ENCODE data around the gene PRDM2.
A peak's percentile ranks its signal among the peaks of the same experiment; 100 is the strongest.
"Not testable (repeated sequence)": the region's sequence is repeated elsewhere in the genome, so short reads cannot be mapped to it uniquely, and the experiment has no call there.

The PRDM2 gene
- 43.2 to 231 (median 96.6) reads per million in 9 experiments for total RNA-seq

GRCh38 chr1:13699936-13700520 is at the start of gene PRDM2:
Gene PRDM2, plus strand, starts transcription at chr1:13700188. Its CDS starts 15,418 bp downstream, at chr1:13715606.
- DNase-seq (peak; percentile 55 to 66 (median 64)), ATAC-seq (replicated peaks) (peak; percentile 54)
- Mint-ChIP-seq H3K27ac (peak within 1 kb of the TSS; percentile 99), H3K27me3 (peaks cover 5 to 7% of the 10 kb centered on the region in 2 donors), H3K9me3 (peaks cover 0 to 4% of the 10 kb centered on the region in 2 donors), H3K4me3 (peak within 1 kb of the TSS; percentile 93 to 97), H3K36me3 (ENCODE audit: insufficient read depth) (peaks cover 39% of the 10 kb centered on the region), H3K4me1 (ENCODE audit: low read depth in 2 of 2) (peaks cover 25 to 39% of the 10 kb centered on the region in 2 donors)

DNA sequence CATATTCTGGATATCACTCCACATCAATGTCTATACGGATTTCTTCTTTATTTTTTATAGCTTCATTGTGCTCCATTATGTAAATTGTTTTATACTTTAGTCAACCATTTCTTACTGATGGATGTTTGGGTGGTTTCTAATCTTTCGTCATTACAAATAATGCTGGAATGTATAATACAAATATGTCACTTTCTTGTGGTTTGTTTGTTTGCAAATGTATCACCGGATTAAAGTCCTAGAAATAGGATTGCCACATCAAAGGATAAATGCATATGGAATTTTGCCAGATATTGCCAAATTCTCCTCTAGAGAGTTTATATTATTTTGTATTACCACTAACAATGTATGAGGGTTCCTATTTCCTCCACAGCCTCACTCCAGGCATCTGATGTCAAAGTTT is 48.7 kb upstream of the PRDM2 start:
- ATAC-seq (replicated peaks) (no peak), DNase-seq (no peak)
- Mint-ChIP-seq H3K27me3 (peaks cover 40 to 44% of the 10 kb centered on the region in 2 donors), H3K9me3 (no peaks in the 10 kb centered on the region), H3K4me3 (no peak overlapping the region), H3K4me1 (ENCODE audit: low read depth in 2 of 2) (no peaks in the 10 kb centered on the region), H3K36me3 (ENCODE audit: insufficient read depth) (no peaks in the 10 kb centered on the region), H3K27ac (no peak overlapping the region)

GRCh38 chr1:13652238-13652637 is 47.8 kb upstream of the PRDM2 start:
- DNase-seq (no peak), ATAC-seq (replicated peaks) (no peak)
- H3K4me1 Mint-ChIP-seq (ENCODE audit: low read depth in 2 of 2) = no peaks in the 10 kb centered on the region
- H3K36me3 Mint-ChIP-seq (ENCODE audit: insufficient read depth) = no peaks in the 10 kb centered on the region
- H3K27me3 Mint-ChIP-seq = peaks cover 40 to 44% of the 10 kb centered on the region in 2 donors
- no peak overlapping the region for H3K4me3 Mint-ChIP-seq
- H3K27ac Mint-ChIP-seq = no peak overlapping the region
- no peaks in the 10 kb centered on the region for H3K9me3 Mint-ChIP-seq

DNA sequence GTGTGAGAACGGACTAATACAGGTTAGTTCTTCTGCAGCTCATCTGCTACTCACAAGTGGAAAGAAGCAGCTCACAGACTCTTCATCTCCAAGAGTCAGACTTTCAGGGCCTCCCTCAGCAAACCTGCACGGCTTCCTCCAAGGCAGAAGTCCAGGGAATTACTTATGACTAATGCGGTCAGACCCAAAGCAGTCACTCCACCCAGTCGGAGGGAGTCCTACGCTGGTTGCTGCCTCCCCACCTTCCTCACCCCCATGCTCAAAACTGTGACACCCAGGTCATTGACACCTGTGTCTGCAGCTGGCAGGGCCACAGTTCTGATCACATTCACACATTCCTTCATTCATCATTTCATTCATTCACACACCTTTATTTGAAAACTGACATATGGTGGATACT is 38.4 kb upstream of the PRDM2 start:
- Mint-ChIP-seq H3K36me3 (ENCODE audit: insufficient read depth) (no peaks in the 10 kb centered on the region), H3K27ac (no peak overlapping the region), H3K4me1 (ENCODE audit: low read depth in 2 of 2) (peaks cover 0 to 2% of the 10 kb centered on the region in 2 donors), H3K4me3 (no peak overlapping the region), H3K9me3 (peaks cover 0 to 2% of the 10 kb centered on the region in 2 donors), H3K27me3 (peaks cover 19 to 25% of the 10 kb centered on the region in 2 donors)
- DNase-seq (no peak), ATAC-seq (replicated peaks) (no peak)

DNA sequence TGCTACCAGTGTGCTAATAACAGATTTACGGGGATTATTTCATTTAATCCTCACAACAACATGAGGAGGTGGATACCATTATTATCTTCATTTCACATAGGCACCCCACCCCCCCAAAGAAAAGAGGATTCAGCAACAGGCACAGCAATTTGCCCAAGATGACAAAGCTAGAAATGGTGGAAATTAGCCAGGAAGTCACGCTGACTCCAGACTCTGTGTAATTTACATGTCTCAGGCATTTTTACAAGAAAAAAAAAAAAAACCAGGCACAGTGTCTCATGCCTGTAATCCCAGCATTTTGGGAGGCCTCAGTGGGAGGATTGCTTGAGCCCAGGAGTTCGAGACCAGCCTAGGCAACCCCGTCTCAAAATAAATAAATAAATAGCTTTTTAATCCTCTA is 37.5 kb upstream of the PRDM2 start:
- Mint-ChIP-seq H3K36me3 (ENCODE audit: insufficient read depth) (no peaks in the 10 kb centered on the region), H3K4me1 (ENCODE audit: low read depth in 2 of 2) (peaks cover 0 to 2% of the 10 kb centered on the region in 2 donors), H3K4me3 (no peak overlapping the region), H3K9me3 (peaks cover 0 to 2% of the 10 kb centered on the region in 2 donors), H3K27me3 (peaks cover 19 to 25% of the 10 kb centered on the region in 2 donors), H3K27ac (no peak overlapping the region)
- ATAC-seq (replicated peaks) = no peak
- DNase-seq = no peak

DNA sequence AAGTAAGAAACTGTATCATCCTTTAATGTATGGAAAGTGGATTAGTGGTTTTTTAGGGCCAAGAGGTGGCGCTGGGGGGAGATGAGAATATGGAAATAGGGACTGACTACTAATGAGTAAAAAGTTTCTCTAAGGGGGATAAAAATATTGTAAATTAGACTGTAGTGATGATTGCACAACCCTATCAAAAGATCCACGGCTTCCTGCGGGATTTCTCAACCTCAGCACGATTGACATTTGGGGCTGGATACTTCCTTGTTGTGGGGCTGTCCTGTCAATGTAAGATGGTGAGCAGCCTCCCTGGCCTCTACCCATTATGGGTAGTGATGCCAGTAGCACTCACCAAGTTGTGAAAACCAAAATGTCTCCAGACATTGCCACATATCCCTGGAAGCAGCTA is 36.0 kb upstream of the PRDM2 start:
- H3K27ac Mint-ChIP-seq = no peak overlapping the region
- H3K4me1 Mint-ChIP-seq (ENCODE audit: low read depth in 2 of 2) = peaks cover 0 to 2% of the 10 kb centered on the region in 2 donors

DNA sequence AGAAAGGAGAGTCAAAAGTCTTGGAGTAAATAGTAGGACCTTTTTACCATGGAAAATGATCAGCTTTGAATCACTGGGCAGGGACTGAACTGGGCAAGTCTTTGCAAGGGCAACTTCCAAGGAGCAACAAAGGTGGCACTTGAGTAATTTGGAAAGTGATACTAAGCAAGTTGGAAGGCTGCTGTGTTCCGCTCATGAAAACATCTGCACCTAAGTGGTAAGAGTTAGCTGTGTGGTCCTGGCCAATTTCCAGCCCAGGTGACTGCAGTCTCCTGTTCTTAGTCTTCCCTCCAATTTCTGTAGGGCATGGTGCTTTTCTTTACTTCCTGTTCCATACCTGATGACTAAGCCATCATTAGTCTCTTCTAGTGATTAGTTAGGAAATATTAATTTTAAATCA is 35.5 kb upstream of the PRDM2 start:
- no peak for ATAC-seq (replicated peaks)
- no peaks in the 10 kb centered on the region for H3K36me3 Mint-ChIP-seq (ENCODE audit: insufficient read depth)
- peaks cover 0 to 2% of the 10 kb centered on the region in 2 donors for H3K4me1 Mint-ChIP-seq (ENCODE audit: low read depth in 2 of 2)
- no peak overlapping the region for H3K4me3 Mint-ChIP-seq
- peaks cover 0 to under 1% of the 10 kb centered on the region in 2 donors for H3K9me3 Mint-ChIP-seq
- H3K27me3 Mint-ChIP-seq = peaks cover 15 to 19% of the 10 kb centered on the region in 2 donors
- no peak overlapping the region for H3K27ac Mint-ChIP-seq
- DNase-seq = no peak

More for the DNA sequence above, 36.0 kb upstream of the PRDM2 start:
- Mint-ChIP-seq H3K9me3 (peaks cover 0 to 2% of the 10 kb centered on the region in 2 donors), H3K36me3 (ENCODE audit: insufficient read depth) (no peaks in the 10 kb centered on the region), H3K27me3 (peaks cover 19 to 24% of the 10 kb centered on the region in 2 donors), H3K4me3 (no peak overlapping the region)
- no peak for DNase-seq
- no peak for ATAC-seq (replicated peaks)

- H3K9me3 Mint-ChIP-seq = no peaks in the 10 kb centered on the region
- no peaks in the 10 kb centered on the region for H3K36me3 Mint-ChIP-seq (ENCODE audit: insufficient read depth)
- ATAC-seq (replicated peaks) (no peak), DNase-seq (no peak)
- H3K4me3 Mint-ChIP-seq = no peak overlapping the region
- H3K27me3 Mint-ChIP-seq = peaks cover 8 to 9% of the 10 kb centered on the region in 2 donors
- H3K27ac Mint-ChIP-seq = peak overlapping the region in 1 of 2 donors; percentile 36
- peaks cover 0 to 2% of the 10 kb centered on the region in 2 donors for H3K4me1 Mint-ChIP-seq (ENCODE audit: low read depth in 2 of 2)
Observed at GRCh38 chr1:13666317-13666716, 33.7 kb upstream of the PRDM2 start.

GRCh38 chr1:13667691-13668090 is 32.3 kb upstream of the PRDM2 start:
- H3K27ac Mint-ChIP-seq = no peak overlapping the region
- DNase-seq = no peak
- no peak overlapping the region for H3K4me3 Mint-ChIP-seq
- H3K4me1 Mint-ChIP-seq (ENCODE audit: low read depth in 2 of 2) = peaks cover 0 to 2% of the 10 kb centered on the region in 2 donors
- no peaks in the 10 kb centered on the region for H3K9me3 Mint-ChIP-seq
- H3K36me3 Mint-ChIP-seq (ENCODE audit: insufficient read depth) = no peaks in the 10 kb centered on the region
- no peaks in the 10 kb centered on the region for H3K27me3 Mint-ChIP-seq
- peak; percentile 39 for ATAC-seq (replicated peaks)

- Mint-ChIP-seq H3K4me3 (no peak overlapping the region), H3K27me3 (peaks cover 30 to 52% of the 10 kb centered on the region in 2 donors), H3K27ac (no peak overlapping the region), H3K9me3 (no peaks in the 10 kb centered on the region), H3K4me1 (ENCODE audit: low read depth in 2 of 2) (no peaks in the 10 kb centered on the region), H3K36me3 (ENCODE audit: insufficient read depth) (peaks cover 2% of the 10 kb centered on the region)
- DNase-seq (no peak), ATAC-seq (replicated peaks) (no peak)
Observed at GRCh38 chr1:13674377-13674776, 25.6 kb upstream of the PRDM2 start.

GRCh38 chr1:13675151-13675651 is 24.8 kb upstream of the PRDM2 start:
- Mint-ChIP-seq H3K27ac (no peak overlapping the region), H3K36me3 (ENCODE audit: insufficient read depth) (peaks cover 2% of the 10 kb centered on the region), H3K4me3 (no peak overlapping the region), H3K27me3 (peaks cover 30 to 58% of the 10 kb centered on the region in 2 donors), H3K9me3 (no peaks in the 10 kb centered on the region), H3K4me1 (ENCODE audit: low read depth in 2 of 2) (no peaks in the 10 kb centered on the region)
- ATAC-seq (replicated peaks) = no peak
- no peak for DNase-seq

GRCh38 chr1:13677896-13678295 is 22.1 kb upstream of the PRDM2 start:
- Mint-ChIP-seq H3K9me3 (no peaks in the 10 kb centered on the region), H3K4me1 (ENCODE audit: low read depth in 2 of 2) (no peaks in the 10 kb centered on the region), H3K27me3 (peaks cover 45 to 68% of the 10 kb centered on the region in 2 donors), H3K4me3 (no peak overlapping the region), H3K36me3 (ENCODE audit: insufficient read depth) (peaks cover 2% of the 10 kb centered on the region), H3K27ac (no peak overlapping the region)
- ATAC-seq (replicated peaks) (no peak), DNase-seq (no peak)

DNA sequence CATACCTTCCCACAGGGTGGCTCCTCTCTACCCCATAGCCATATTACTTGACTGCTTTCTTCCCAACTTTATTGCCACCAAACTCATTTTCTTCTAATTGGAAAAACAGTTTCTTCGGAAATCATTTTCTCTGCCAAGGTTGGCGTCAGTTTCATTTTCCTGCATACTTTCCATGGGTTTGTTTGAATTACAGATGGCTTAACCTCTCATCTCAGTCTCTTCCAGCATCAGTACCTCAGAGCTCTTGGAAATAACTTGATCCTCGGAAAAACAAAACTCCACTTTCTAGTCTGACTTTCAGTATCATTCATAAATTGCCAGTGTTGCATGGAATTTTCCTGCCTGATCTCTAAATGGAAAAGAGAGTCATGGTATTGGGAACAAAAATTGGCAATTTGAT is 20.3 kb upstream of the PRDM2 start:
- Mint-ChIP-seq H3K27me3 (peaks cover 37 to 59% of the 10 kb centered on the region in 2 donors), H3K27ac (no peak overlapping the region), H3K9me3 (no peaks in the 10 kb centered on the region), H3K4me3 (no peak overlapping the region), H3K4me1 (ENCODE audit: low read depth in 2 of 2) (no peaks in the 10 kb centered on the region), H3K36me3 (ENCODE audit: insufficient read depth) (peaks cover 2% of the 10 kb centered on the region)
- ATAC-seq (replicated peaks) (no peak), DNase-seq (no peak)

- DNase-seq; H3K4me1 Mint-ChIP-seq (ENCODE audit: low read depth in 2 of 2): not testable (repeated sequence)
Observed at GRCh38 chr1:13680609-13681008, 19.4 kb upstream of the PRDM2 start.

More at GRCh38 chr1:13680609-13681008, 19.4 kb upstream of the PRDM2 start:
- H3K36me3 Mint-ChIP-seq (ENCODE audit: insufficient read depth); H3K9me3 Mint-ChIP-seq; H3K27ac Mint-ChIP-seq; ATAC-seq (replicated peaks); H3K4me3 Mint-ChIP-seq: not testable (repeated sequence)
- peaks cover 28 to 49% of the 10 kb centered on the region in 2 donors for H3K27me3 Mint-ChIP-seq
